NCI-H1417 treated with DMSO at 0.1 percent for 48 hours (cell line): Measurements from ENCODE around the gene PSAPL1.
"Not testable (repeated sequence)": the region's sequence is repeated elsewhere in the genome, so short reads cannot be mapped to it uniquely, and the experiment has no call there.

Experiments
- DNase-seq: peaks from one replicate; lab custom pipeline; 2025; lab: John Stamatoyannopoulos, UW

The PSAPL1 gene

DNA sequence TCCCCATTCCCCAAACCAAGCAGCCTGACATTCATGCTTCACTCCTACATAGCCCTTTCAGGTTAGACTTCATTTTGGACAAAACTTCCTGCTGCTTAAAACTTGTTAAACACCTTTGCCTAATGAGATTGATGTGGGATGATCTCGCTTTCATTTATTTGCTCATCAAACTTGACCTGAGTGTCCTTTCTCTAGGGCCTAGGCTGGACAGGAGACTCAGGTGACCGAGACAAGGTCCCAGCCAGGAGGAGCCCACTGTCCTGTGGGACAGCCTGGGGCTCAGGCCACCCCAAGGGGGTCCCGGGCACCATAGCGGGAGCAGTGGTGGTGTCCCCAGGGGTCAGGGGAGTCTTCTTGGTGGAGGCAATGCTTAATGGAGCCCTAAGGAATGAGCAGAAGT is 23.7 kb upstream of the PSAPL1 start:
- no peak for DNase-seq

DNA sequence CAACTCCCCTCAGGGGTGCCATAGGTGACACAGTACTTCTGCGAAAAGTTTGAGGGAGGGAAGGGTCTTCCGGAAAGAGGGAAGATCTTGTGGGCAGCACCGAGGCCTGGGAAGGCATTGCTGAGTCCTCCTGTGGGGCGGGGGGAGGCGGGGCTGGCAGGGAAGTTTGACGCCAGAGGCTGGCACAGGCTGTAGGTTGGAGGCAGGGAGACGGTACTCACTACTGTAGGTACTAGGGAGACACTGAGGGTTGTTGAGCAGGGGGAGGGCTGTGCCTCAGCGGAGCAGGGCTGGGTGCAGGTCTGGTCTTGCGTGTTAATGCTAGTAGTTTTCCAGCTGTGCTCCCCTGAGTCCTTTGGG is 23.3 kb upstream of the PSAPL1 start:
- no peak for DNase-seq

DNA sequence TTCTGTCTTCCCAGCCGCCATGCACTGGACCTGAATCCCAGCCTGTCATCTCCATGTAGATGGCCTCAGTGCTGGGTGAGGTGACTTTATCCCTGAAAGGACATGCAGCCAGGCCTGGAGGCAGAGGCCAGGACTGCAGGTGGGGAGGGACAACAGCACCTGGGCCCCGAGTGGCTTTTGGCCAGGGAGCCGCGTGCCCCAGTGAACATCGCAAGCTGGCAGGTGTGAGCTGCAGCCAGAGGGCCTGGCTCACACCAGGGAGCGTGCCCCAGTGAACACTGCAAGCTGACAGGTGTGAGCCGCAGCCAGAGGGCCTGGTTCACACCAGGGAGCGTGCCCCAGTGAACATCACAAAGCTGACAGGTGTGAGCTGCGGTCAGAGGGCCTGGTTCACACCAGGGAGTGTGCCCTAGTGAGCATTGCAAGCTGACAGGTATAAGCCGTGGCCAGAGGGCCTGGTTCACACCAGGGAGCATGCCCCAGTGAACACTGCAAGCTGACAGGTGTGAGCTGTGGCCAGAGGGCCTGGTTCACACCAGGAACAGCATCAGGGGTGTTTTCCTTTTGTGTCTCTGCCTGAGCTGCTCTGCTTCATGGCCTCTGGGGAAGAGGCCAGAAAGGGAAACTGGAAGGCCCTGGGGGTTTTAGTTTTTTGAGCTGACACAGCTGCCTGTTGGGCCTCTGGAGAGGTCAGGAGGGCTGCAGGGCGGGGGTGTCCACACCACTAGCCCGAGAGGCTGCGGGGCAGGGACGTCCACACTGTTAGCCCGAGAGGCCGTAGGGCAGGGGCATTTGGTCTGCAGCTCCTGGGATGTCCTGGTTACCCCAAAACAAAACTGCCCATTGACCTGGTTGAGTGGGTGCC is 22.7 kb upstream of the PSAPL1 start:
- DNase-seq, result no peak

DNA sequence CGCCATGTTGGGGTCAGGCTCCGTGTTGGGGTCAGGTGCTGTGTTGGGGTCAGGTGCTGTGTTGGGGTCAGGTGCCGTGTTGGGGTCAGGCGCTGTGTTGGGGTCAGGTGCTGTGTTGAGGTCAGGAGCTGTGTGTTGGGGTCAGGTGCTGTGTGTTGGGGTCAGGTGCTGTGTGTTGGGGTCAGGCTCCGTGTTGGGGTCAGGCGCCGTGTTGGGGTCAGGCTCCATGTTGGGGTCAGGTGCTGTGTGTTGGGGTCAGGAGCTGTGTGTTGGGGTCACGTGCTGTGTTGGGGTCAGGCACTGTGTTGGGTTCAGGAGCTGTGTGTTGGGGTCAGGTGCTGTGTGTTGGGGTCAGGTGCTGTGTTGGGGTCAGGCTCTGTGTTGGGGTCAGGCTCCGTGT is 18.1 kb upstream of the PSAPL1 start:
- DNase-seq, result not testable (repeated sequence)

DNA sequence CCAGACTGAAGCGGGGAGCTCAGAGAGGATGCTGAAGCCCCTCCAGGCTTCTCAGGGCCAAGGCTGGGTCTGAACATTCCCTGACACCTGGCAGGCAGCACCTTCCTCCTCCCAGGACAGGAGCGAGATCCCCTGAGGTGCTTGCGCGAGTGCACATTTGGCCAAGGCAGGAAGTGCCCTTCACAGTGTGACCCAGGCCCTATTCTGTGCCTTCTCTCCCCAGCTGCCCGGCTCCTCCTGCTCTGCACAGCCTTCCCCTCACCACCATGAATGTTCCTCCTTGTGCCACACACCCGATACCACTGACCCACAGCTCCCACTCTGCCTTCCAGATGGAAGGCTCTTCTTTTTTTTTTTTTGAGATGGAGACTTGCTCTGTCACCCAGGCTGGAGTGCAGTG is 17.1 kb upstream of the PSAPL1 start:
- no peak for DNase-seq

DNA sequence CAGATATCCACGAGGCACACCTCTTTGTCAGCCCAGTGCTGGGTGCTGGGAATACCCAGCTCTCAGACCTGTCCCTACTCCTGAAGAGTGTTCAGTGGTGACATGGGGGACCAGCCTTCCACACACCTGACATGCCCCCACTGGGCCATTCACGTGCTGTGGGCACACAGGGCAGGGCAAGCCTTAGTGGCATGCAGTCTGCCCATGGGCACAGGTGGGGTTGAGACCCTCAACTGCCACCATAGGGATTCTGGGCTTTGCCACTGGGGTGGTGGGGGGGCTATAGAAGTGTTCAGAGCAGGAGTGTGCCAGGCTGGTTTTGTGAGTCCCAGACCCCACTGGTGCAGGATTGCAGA is 16.7 kb upstream of the PSAPL1 start:
- DNase-seq, result no peak

DNA sequence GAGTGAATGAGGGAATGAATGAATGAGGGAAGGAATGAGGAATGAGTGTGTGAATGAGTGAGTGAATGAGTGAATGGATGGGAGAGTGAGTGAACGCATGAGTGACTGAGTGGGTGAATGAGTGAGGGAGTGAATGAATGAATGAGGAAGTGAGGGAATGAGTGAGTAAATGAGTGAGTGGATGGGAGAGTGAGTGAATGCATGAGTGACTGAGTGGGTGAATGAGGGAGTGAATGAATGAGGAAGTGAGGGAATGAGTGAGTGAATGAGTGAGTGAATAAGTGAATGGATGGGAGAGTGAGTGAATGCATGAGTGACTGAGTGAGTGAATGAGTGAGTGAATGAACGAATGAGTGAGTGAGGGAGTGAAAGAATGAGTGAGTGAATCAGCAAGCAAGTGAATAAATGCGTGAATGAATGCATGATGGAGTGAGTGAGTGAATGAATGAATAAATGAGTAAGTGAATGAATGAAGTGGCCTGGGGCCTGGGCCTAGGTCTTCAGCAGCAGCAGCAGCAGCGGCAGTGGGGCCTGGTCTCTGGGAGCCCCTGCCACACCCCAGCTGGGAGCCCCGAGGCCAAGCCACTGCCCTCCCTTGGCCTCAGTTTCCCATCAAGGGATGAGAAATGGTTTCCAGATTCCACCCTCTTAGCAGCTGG is 16.2 kb upstream of the PSAPL1 start:
- no peak for DNase-seq

DNA sequence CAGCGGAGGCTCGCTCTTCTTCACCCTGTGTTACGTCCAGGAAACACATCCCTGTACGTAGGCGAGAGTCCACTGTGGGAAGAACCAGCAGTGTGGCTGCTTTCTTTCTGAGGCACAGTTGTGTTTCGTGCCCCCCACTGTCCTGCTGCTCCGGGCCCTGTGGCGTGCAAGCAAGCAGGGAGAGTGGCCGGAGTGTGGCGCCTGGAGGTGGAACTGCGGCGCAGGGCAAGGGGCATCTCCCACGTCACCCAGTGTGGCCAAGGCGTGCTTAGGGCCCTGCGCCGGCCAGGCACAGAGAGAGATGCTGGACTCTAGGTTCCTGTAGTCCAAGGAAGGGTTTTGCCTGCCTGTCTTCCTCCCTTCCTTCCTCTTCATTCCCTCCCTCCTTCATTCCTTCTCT is 13.3 kb upstream of the PSAPL1 start:
- DNase-seq, result no peak

DNA sequence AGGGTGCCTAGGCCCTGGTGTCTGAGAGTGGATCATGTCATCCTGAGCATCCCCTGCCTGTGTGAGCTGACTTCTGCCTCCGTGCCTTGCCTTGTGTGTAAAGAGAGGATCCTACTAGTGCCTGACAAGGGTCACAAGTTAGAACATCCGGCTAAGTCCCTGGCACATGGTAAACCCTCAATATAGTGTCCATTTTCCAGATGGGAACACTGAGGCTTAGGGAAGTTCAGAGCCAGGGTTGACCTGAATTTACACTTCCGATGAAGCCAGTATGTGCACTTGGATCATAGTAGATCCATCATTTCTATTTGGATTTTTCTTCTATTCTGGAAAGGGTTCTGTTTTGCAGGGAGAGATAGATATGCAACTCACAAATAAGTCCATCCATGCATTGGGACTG is 12.5 kb upstream of the PSAPL1 start:
- DNase-seq, result no peak

DNA sequence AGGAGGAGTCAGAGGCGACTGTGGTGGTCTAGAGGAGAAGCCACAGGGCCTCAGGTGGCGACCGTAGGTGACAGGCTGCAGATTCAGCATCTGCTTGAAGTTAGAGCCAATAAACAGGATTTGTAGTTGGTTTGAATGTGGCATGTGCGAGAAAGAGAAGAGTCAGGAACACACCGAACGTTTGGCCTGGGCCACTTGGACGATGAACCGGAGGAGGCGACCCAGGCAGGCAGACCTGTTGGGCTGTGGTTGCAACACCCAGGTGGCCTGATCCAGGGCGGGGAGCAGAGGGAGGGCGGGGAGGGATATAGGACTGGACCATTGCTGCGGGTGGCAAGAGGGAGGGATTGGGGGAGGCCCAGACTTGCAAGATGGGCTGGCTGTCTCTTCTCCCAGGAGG is 10.0 kb upstream of the PSAPL1 start:
- no peak for DNase-seq

DNA sequence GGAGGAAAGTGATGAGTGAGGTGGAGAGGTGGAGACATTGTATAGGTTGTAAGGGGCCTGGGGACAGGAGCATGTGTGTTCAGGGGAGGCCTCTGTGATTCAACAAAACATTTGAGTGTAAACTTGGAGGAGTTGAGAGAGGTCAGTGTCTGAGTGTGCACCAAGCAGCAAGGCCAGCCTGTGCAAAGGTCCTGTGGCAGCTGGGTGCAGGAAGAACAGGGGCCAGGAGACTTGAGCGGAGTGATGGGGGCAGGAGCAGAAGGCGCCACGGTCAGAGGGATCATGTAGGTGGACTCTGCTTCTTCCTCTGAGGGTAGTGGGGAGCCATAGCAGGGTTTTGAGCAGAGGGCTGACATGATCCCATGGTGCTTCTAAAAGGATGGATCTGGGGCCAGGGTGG is 9.6 kb upstream of the PSAPL1 start:
- DNase-seq, result no peak

DNA sequence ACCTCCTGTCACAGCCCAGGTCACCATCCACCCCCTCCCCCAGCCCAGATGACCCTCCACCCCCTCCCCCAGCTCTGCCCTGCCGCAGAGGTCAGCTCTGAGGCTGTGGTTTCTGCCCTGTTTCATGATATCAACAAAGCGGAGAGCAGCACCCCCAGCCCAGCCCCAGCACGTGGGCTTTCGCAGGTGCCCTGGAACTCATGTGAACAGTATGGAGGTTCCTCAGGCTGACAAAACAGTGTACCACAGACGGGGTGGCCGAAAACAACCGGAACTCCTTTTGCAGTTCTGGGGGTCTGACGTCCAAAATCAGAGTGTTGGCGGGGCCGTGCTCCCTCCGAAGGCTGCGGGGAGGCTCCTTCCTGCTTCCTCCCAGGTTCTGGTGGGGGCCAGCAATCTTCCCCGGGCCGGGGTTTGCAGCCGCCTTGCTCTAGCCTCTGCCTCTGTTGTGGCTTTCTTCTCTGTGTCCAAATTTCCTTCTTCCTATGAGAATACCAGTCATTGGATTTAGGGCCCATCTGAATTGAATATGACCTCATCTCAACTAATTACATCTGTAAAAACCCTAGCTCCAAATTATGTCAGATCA is 7.9 kb upstream of the PSAPL1 start:
- DNase-seq, result no peak

DNA sequence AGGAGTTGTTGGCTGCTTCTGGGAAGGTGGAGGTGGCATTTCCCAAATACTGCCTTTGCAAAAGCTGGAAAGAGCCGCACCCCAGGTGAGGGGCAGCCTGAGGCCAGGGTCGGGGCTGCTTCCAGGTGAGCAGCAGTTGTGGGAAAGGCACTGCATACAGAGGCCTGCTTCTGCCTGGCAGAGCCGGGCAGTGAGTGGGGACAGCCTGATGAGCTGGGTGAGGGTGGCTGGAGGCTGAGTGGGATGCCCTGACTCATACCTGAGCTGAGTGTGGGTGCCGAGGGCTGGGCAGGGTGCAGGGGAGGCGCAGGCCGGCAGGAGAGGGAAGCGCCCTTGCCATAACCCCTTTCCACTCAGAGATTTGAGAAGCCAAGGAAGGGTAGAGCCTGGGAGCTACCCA is 6.5 kb upstream of the PSAPL1 start:
- no peak for DNase-seq

DNA sequence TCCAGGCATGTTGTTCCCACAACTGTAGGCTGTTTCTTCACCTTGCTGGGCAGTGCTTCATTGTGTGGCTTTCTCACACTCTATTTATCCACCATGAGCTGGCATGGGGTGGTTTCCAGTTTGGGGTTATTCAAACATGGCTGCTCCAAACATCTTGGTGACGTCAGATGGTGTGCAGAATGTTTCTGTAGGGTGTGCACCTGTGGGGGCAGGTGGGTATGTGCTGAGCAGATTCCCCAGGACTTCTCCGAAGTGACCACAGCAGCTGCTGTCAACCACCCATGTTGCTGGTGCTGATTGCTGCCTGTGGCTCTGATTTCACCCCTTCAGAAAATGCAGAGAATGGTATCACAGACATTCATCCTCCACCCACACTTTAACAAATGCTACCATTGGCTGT is 5.0 kb upstream of the PSAPL1 start:
- no peak for DNase-seq

DNA sequence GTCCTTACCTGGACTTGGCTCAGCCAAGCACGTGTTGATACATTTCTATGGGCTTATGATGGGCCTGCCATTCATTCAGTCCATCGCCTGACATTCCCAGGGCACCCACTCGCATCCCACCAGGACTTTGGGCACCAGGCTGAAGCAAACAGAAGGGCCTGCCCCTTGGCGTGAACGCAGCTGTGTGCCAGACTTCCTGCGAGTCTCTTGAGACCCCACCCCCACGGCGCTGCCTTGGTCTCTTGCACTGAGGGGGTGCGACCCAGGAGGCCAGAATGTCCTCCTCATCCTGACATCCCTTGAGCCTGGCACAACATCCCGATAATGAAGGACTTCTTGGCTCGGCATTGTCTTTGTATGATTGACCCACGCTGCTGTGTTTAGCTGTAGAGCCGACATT is 1.5 kb upstream of the PSAPL1 start:
- DNase-seq, result no peak

DNA sequence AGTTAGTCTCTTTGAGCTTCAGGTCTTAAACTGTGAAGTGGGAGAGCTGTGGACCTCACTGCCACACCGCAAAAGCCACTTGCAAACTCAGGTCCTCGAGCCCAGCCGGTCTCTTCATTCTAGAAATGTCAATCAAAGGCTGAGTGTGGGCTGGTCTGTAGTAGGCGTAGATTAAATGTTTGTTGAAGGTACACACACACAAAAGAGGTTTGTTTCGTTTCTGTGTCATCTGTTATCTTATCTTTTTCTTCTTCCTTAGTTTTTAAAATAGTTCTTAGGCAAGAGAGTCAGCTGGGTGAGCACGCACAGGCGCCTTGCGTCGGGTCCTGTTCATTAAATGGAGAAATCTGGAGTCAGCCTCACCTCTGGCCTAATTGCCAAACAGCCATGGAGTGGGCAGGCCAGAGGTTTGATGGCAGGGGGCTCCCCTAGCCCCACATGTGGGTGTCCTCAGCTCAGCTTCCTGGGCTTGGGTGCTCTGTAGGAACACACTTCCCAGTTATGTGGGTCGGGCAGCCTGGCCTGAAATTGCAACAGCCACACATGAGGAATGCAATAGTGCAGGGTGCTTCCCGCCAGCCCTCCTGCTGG is 836 bp upstream of the PSAPL1 start:
- no peak for DNase-seq

DNA sequence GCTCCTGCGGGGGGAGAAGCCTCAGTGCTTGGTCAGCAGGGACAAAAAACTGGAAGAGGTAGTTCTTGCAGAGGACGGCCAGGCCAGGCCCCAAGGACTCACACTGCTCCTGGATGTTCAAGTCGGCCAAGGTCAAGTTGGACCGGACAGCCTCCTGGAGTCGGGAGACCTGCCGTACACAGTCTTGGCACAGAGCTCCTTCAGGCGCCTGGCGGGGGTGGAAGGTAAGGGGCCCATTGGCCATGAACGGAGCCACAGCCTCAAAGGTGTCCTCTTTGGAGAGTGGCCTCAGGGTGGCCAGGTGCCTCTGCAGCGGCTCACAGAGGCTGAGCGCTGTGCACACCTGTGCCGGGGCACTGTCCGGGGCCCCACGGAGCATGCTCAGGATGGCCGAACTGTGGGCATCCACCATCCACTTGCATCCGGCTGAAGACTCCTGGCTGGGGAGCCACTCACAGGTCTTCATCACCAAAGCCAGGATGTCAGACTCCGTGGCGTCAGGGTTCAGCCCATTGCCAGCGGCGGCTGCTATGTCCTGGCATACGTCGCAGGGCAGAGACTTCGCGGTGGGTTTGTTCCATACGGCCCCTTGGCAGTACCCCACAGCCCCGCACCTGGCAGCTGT is 477 bp downstream of the PSAPL1 start:
- no peak for DNase-seq

DNA sequence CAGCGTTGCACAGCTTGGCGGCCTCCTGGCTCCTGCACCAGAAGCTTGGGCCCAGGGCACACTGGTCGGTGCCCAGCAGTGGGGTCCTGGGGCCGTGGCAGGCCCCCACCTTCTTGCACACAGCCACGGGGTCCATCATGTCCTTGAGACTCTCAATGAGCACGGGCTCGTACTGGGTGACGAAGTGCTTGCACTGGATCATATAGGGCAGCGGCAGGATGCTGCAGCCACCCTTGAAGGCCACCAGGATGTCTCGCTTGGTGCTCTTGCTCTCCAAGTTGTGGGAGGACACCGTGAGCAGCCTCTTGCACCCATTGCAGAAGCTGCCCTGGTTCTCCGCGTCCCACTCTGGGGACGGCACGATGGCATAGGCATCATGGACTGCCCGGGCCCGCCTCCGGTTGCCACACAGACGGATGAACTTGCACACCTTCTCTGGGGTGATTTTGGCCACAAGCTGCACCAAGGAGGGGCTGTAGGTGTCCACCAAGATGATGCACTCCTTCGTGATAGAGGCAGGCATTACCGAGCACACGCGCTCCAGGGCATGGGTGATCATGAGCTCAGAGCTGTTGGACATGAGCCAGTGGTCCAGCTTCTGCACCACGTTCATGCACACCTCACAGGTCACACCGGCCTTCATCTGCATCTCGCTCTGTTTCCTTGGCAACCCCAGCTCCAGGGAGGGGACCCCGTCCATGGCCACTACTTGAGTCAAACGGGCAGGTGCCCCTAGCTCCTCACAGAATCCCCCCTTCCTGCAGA is 1.2 kb downstream of the PSAPL1 start:
- DNase-seq, result no peak

DNA sequence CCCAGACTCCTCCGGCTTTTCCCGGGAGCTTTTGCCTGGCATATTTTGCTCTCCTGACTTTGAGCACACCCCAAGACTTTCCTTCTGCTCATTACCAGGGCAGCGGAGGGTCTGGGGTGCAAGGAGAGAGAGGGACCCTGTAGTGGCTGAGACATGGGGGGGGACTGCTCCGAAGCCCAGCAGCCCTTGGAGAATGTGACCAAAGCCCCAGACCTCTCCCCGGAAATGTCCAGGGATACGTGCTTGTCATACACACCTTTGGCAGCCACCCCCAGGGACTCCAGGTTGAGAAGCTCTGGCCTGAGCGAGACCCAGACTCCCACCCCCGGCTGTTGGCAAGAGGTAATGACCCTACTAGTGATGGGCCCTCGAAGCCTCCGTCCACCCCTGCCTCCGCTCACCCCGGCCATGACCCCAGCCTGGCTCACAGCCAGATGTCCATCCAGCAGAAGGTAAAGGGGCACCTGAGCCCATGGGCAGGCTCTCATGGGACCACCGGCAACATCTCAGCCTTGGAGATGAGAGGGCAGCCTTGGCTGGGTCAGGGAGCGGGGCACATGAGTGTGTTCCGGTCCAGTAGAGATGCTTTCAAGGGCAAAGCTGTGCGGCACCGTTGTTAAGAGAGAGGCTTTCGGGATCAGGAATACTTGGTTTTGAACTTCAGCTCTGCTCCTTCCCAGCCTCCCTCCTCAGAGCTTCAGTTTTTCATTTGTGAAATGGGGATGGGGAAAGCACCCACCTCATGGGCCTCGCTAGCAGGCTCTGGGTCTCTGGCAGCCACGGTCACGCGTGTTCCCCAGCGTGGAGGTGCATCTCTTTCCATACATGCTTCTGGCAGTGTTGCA is 2.0 kb downstream of the PSAPL1 start:
- DNase-seq, result no peak

DNA sequence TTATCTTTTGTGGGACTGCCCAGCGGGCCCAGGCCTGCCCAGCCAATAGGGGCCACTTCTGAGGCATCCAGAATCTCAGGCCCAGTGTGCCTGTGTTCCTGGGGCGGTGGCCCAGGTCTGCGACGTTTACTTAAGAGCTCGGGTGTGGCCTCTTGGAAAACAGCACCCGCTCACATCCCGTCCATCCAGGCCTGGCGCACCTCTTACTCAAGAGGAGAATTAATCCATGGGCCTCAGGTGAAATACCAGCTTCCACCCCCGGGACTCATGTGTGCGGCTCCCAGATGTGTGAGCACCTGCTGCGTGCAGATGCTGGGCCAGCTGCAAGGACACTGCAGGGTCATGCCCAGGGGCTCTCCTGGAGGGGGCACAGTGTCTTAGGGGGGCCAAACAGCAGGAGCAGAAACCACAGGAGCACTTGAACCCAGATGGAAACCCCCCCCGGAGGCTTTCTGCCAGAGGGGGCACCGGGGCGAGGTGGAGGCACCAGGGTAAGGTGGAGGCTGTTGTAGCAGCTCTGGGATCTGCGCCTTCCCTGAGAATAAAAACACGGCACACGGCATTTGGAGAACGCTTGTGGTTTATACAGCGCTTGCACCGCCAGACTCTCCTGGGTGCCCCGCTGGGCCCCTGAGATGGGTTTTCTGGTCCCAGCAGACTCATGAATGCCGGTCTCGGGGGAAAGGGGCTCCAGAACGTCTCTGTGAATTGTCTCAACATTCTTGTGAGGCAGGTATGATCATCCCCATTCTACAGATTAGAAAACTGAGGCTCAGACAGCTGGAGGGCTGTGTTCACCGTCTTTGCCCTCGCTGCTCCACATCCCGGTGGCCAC is 2.8 kb downstream of the PSAPL1 start:
- DNase-seq, result no peak
